K562 (cell line): Measurements from ENCODE around the gene GRIA4. TPM values are rescaled to one million over a fixed set of nuclear protein-coding genes. Genes with fewer than 3 reads are reported as not detected.

Experiments
- ATAC-seq: fragments of 200-7000 bp; cut with Tn5 transposase; 3 replicates; pipeline ENCODE4 v1.9.1; 2020; ENCODE audit warnings: moderate library complexity
- BruUV-seq: library from RNA; stranded (reverse); fragments of 400-500 nt; replicated peaks from 2 replicates; lab custom pipeline; 2021; lab: Mats Ljungman, UMichigan
- CTCF ChIA-PET: fragments of 300-600 bp; formaldehyde crosslinking; extraction: SDS; loops from one replicate; lab custom pipeline; 2021; ENCODE audit warnings: low intra/inter-chr PET ratio; lab: Yijun Ruan, JAX
- POLR2A ChIA-PET: fragments of 300-600, 350-650 bp; sonication (Branson Sonifier 250); formaldehyde crosslinking; extraction: SDS; loops from one replicate; lab custom pipeline; 2021; ENCODE audit warnings: antibody characterized with exemption, inconsistent platforms; lab: Yijun Ruan, JAX
- DNase-seq, 4 experiments: peaks; one replicate each; pipeline versions ENCODE4 v3.0.0 to v3.0.0-alpha.2; 2011 to 2018; ENCODE audit warnings: low spot score in 3 of 4, mixed read lengths in 3 of 4; ENCODE audit errors: extremely low read depth in 1 of 4
- FAIRE-seq: peaks from 2 replicates; lab custom pipeline; 2011; peaks lifted over from hg19 to GRCh38; lab: Jason Lieb, UNC
- H2AFZ ChIP-seq: 2 replicates; pipeline ENCODE4 v1.6.0; 2011; ENCODE audit warnings: low read depth, low read length, control low read depth, inconsistent platforms
- H3K27ac ChIP-seq: fragments of 200-600 bp; 3 replicates; pipeline ENCODE4 v1.8.0; 2011; ENCODE audit warnings: low read depth, mild to moderate bottlenecking, control low read depth, inconsistent platforms, low read length, moderate library complexity, mixed read lengths; ENCODE audit errors: extremely low read depth
- H3K27me3 ChIP-seq, 2 experiments: fragments of 300-600 bp in 1 of 2; 2 replicates in 1 of 2; 3 replicates in 1 of 2; pipeline versions ENCODE4 v1.6.0 to v1.8.0; 2011; ENCODE audit warnings: inconsistent platforms in 2 of 2, low read length in 2 of 2, mild to moderate bottlenecking in 1 of 2, mixed read lengths in 1 of 2, moderate library complexity in 1 of 2; ENCODE audit not compliant: control insufficient read depth in 2 of 2, insufficient read depth in 2 of 2
- H3K36me3 ChIP-seq: fragments of 300-600 bp; 3 replicates; pipeline ENCODE4 v1.8.0; 2011; ENCODE audit warnings: mild to moderate bottlenecking, low read length, inconsistent platforms; ENCODE audit not compliant: control insufficient read depth, insufficient read depth
- H3K4me1 ChIP-seq, 2 experiments: fragments of 200-600 bp in 1 of 2; replicated peaks in 1 of 2; 2 replicates in 1 of 2; 3 replicates in 1 of 2; pipeline versions ENCODE4 v1.5.1 to v1.8.0; 2011; ENCODE audit warnings: inconsistent platforms in 2 of 2, low read length in 2 of 2, mild to moderate bottlenecking in 1 of 2, mixed read lengths in 1 of 2, moderate library complexity in 1 of 2; ENCODE audit not compliant: control insufficient read depth in 2 of 2, insufficient read depth in 2 of 2
- H3K4me2 ChIP-seq: 2 replicates; pipeline ENCODE4 v1.6.1; 2011; ENCODE audit warnings: low read length, control low read depth, inconsistent platforms, mixed read lengths; ENCODE audit not compliant: insufficient read depth
- H3K4me3 ChIP-seq: fragments of 200-600 bp; sonication (generic), shearing (Covaris generic); 2 replicates; pipeline ENCODE4 v1.5.1; 2016; ENCODE audit warnings: control low read depth, inconsistent platforms
- H3K79me2 ChIP-seq: fragments of 200-600 bp; 3 replicates; pipeline ENCODE4 v1.8.0; 2011; ENCODE audit warnings: low read length, inconsistent platforms; ENCODE audit not compliant: control insufficient read depth, insufficient read depth
- H3K9ac ChIP-seq, 2 experiments: 2 replicates each; pipeline versions ENCODE4 v1.6.0 to v1.6.1; 2011; ENCODE audit warnings: low read depth in 2 of 2, low read length in 2 of 2, control low read depth in 1 of 2, inconsistent platforms in 1 of 2, mild to moderate bottlenecking in 1 of 2, mixed read lengths in 1 of 2; ENCODE audit not compliant: insufficient read depth in 1 of 2
- H3K9me1 ChIP-seq: one replicate; pipeline ENCODE4 v1.6.0; 2011; ENCODE audit warnings: inconsistent platforms, mild to moderate bottlenecking, low read length, moderate library complexity; ENCODE audit not compliant: control insufficient read depth, insufficient read depth
- H3K9me3 ChIP-seq: replicated peaks from 2 replicates; pipeline ENCODE4 v1.5.1; 2011; ENCODE audit warnings: low read depth, low read length, inconsistent platforms; ENCODE audit not compliant: control insufficient read depth, insufficient read depth
- H4K20me1 ChIP-seq: replicated peaks from 2 replicates; pipeline ENCODE4 v1.6.1; 2011; ENCODE audit warnings: low read length, inconsistent platforms, mixed read lengths; ENCODE audit not compliant: control insufficient read depth, insufficient read depth
- ARID1B ChIP-seq: fragments of 450-650 bp; IDR thresholded peaks from 2 replicates; pipeline ENCODE4 v1.6.1; 2016; ENCODE audit warnings: antibody characterized with exemption, mild to moderate bottlenecking, inconsistent platforms
- CBFA2T3 ChIP-seq: fragments of 450-650 bp; IDR thresholded peaks from 2 replicates; pipeline ENCODE4 v1.6.1; 2017
- HOMEZ ChIP-seq: fragments of 250-450 bp; sonication (Bioruptor Pico); IDR thresholded peaks from 2 replicates; pipeline ENCODE4 v1.4.0; 2020; ENCODE audit warnings: mild to moderate bottlenecking, moderate library complexity
- MED1 ChIP-seq: sonication (generic); formaldehyde crosslinking; IDR thresholded peaks from 2 replicates; pipeline ENCODE4 v1.8.1; 2023; ENCODE audit warnings: missing genetic modification reagents, borderline replicate concordance
- WGBS: fragments of 100-300 bp; shearing (Covaris generic); methylation state at CpG from one replicate; pipeline ENCODE4 v1.1.6; 2016; ENCODE audit warnings: low coverage, mixed read lengths; ENCODE audit not compliant: insufficient coverage; ENCODE audit errors: missing lambda C conversion rate; 5-methylcytosine and 5-hydroxymethylcytosine counted together
- in situ Hi-C: fragments of 300-500 bp; cut with MboI; formaldehyde crosslinking; loops from 4 replicates; pipeline ENCODE4 v1.15.0; 2018; ENCODE audit warnings: inconsistent platforms, mixed read lengths
- intact Hi-C: fragments of 100-400 bp; cut with micrococcal nuclease; formaldehyde crosslinking; loops from 2 replicates; pipeline ENCODE4 v1.14.2; 2022
- polyA plus RNA-seq, 8 experiments: library from polyadenylated mRNA; depleted of rRNA in 4 of 8; stranded (reverse) in 5 of 8; unstranded in 3 of 8; fragments of >200 nt; fragmentation: Nextera tagmentation in 2 of 8; fragmentation: Illumina TruSeq in 1 of 8; extraction: Ambion mirVana in 2 of 8; extraction: Trizol in 1 of 8; gene quantifications; 2 replicates each; pipeline versions ENCODE4 v1.2.1 to v1.2.3, GENCODE V29; 2011 to 2014; ENCODE audit warnings: inconsistent platforms in 1 of 8, missing spikeins in 1 of 8
- total RNA-seq, 7 experiments: library from RNA; depleted of rRNA in 6 of 7; stranded (reverse); fragments of >200 nt in 6 of 7; fragmentation: Illumina TruSeq in 2 of 7; extraction: Trizol in 2 of 7; gene quantifications; 2 replicates each; pipeline versions ENCODE4 v1.2.1 to v1.2.3, GENCODE V29; 2011 to 2021; ENCODE audit warnings: low replicate concordance in 1 of 7

GRIA4 gene
- total and polyA plus RNA-seq, 9 of the 15 experiments (the other 6 are each of a cell fraction or from before 2014, with no cell fraction given), result not detected

GRCh38 chr11:106012744-106013143, 402.9 kb downstream of the GRIA4 start (continued):
- TF ChIP-seq MED1 (CRISPR knock-in tag) (no peak), CBFA2T3 (peak; percentile 55), ARID1B (peak; percentile 23; the same call in 1 of the 2 replicates)

GRCh38 chr11:106014035-106014434, 404.2 kb downstream of the GRIA4 start:
- no peaks in the 10 kb centered on the region for H3K9me1 ChIP-seq

More at GRCh38 chr11:106014035-106014434, 404.2 kb downstream of the GRIA4 start:
- Histone ChIP-seq H3K4me3 (no peak overlapping the region), H2AFZ (no peak overlapping the region), H3K9ac (no peak overlapping the region), H3K79me2 (peaks cover 50% of the 10 kb centered on the region), H3K27ac (no peak overlapping the region), H3K27me3 (no peaks in the 10 kb centered on the region), H4K20me1 (no peaks in the 10 kb centered on the region), H3K4me1 (no peaks in the 10 kb centered on the region; a peak in 2 of 5 replicates), H3K9me3 (no peaks in the 10 kb centered on the region), H3K4me2 (no peak overlapping the region), H3K36me3 (peaks cover 31% of the 10 kb centered on the region)
- 59% methylated on average over 2 of the region's 2 CpGs for WGBS
- ATAC-seq, result no peak
- in situ Hi-C loops, result no loop called here
- DNase-seq, result no peak
- FAIRE-seq, result no peak
- ChIA-PET POLR2A (no interaction called here), CTCF (no interaction called here)
- no peak for TF ChIP-seq HOMEZ (CRISPR knock-in tag)
- intact Hi-C loops, result no loop called here
- no TSS peak for BruUV-seq
